ENCODE measurements around the gene DNAJC8. TPM values are rescaled to one million over a fixed set of nuclear protein-coding genes. Genes with fewer than 3 reads are reported as not detected.

The DNAJC8 gene
- total and polyA plus RNA-seq, 2 donors from 2014 or later = 71.7 to 110 TPM

DNA sequence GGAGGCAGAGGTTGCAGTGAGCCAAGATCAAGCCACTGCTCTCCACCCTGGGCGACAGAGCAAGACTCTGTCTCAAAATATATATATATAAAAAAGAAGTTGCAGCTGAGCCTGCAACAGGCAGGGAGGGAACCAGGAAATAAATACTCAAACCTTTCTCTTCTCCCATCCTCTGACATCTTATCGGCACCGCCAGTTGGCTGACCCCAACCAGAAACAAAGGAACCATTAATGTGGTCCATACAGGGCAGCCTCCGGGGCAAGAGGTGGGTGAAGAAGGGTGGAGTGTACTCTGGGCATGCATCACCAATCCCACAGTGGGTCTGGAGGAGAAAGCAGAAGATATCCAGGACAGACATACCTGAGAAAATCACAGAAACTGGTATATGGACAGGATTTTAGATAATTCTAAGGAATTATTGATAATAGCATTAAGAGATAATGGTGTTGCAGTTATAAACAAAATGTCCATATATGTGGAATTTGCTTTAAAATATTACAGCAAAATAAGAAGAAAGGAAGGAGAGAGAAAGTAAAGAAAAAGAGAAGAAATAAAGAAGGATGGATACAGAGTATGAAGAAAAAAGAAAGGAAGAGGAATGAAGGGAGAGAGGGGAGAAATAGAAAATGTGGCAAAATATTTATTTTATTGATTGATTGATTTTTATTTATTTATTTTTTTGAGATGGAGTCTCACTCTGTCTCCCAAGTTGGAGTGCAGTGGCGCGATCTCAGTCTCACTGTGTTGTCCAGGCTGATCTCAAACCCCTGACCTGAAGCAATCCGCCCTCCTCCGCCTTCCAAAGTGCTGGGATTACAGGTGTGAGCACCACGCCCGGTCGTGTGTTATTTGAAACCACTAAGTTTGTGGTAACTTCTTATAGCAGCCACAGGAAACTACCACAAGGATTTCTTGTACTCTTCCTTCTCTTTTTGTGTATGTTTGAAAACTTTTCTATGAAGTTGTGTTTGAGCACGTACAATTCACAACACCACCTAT is 52.2 kb downstream of the DNAJC8 start:
- Histone ChIP-seq H3K27ac (ENCODE audit: low read depth in 2 of 2, low read length in 2 of 2) (no peak overlapping the region), H3K27me3 (ENCODE audit: control insufficient read depth, insufficient read depth, low read length) (no peaks in the 10 kb centered on the region), H3K36me3 (ENCODE audit: control insufficient read depth in 2 of 3, insufficient read depth in 3 of 3, low read length in 3 of 3) (no peaks in the 10 kb centered on the region), H3K9ac (ENCODE audit: low read length in 3 of 3) (no peak overlapping the region), H3K4me1 (ENCODE audit: control insufficient read depth in 2 of 3, insufficient read depth in 2 of 3, low read depth in 1 of 3, low read length in 3 of 3) (no peaks in the 10 kb centered on the region), H3K9me3 (ENCODE audit: control insufficient read depth in 2 of 3, insufficient read depth in 1 of 3, low read length in 3 of 3) (no peaks in the 10 kb centered on the region), H3K4me3 (ENCODE audit: low read length in 3 of 3) (no peak overlapping the region)
- no peak for DNase-seq
- no peak for FAIRE-seq
- intact Hi-C loops (cut with DNase I) = no loop called here
- TF ChIP-seq, protein P1, sequence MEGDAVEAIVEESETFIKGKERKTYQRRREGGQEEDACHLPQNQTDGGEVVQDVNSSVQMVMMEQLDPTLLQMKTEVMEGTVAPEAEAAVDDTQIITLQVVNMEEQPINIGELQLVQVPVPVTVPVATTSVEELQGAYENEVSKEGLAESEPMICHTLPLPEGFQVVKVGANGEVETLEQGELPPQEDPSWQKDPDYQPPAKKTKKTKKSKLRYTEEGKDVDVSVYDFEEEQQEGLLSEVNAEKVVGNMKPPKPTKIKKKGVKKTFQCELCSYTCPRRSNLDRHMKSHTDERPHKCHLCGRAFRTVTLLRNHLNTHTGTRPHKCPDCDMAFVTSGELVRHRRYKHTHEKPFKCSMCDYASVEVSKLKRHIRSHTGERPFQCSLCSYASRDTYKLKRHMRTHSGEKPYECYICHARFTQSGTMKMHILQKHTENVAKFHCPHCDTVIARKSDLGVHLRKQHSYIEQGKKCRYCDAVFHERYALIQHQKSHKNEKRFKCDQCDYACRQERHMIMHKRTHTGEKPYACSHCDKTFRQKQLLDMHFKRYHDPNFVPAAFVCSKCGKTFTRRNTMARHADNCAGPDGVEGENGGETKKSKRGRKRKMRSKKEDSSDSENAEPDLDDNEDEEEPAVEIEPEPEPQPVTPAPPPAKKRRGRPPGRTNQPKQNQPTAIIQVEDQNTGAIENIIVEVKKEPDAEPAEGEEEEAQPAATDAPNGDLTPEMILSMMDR (IDR thresholded peaks at IDR 0.05; ENCODE audit: borderline replicate concordance, extremely low read depth, insufficient read depth) = no peak

DNA sequence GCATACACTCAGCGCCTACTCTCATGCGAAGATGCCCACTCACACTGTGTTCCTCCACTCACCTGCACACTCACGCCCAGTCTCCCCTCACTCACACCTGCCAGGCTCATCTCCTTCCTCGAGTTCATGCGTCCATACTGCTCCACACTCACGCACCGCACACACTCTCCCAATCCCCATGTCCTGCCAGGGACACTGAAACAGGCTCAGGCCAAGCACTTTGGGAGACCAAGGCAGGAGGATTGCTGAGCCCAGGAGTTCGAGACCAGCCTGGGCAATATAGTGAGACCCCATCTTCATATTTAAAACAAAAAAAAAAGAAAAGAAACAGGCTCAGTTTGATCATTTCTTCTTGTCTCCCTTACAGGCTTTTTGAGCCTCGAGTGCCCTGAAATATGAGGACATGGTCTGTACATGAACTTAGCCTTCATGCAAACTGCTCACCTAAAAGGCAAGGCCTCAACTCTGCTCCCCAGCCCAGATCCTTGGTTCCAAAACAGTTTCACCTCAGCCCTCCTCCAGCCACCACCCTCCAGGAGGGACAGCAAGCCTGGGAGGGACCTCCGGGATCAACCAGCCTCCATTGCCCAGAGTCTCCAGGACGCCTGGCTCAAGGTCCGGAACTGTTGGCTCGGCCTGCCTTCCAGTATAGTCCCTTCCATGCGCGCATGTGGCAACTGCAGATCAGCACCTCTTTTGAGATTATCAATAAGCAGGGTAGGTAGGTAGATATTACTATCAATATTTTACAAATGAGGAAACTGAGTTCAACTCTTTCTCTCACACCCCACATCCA is 53.9 kb downstream of the DNAJC8 start:
- FAIRE-seq (no peak), DNase-seq (no peak)
- intact Hi-C loops (cut with DNase I) = no loop called here
- no peak overlapping the region for H3K4me3 ChIP-seq (ENCODE audit: low read length in 3 of 3)
- no peaks in the 10 kb centered on the region for H3K36me3 ChIP-seq (ENCODE audit: control insufficient read depth in 2 of 3, insufficient read depth in 3 of 3, low read length in 3 of 3)
- H3K27me3 ChIP-seq (ENCODE audit: control insufficient read depth, insufficient read depth, low read length) = no peaks in the 10 kb centered on the region
- TF ChIP-seq, protein P1 (IDR thresholded peaks at IDR 0.05; ENCODE audit: borderline replicate concordance, extremely low read depth, insufficient read depth) = no peak
- H3K4me1 ChIP-seq (ENCODE audit: control insufficient read depth in 2 of 3, insufficient read depth in 2 of 3, low read depth in 1 of 3, low read length in 3 of 3) = no peaks in the 10 kb centered on the region
- no peak overlapping the region for H3K27ac ChIP-seq (ENCODE audit: low read depth in 2 of 2, low read length in 2 of 2)
- H3K9ac ChIP-seq (ENCODE audit: low read length in 3 of 3) = no peak overlapping the region
- H3K9me3 ChIP-seq (ENCODE audit: control insufficient read depth in 2 of 3, insufficient read depth in 1 of 3, low read length in 3 of 3) = no peaks in the 10 kb centered on the region

DNA sequence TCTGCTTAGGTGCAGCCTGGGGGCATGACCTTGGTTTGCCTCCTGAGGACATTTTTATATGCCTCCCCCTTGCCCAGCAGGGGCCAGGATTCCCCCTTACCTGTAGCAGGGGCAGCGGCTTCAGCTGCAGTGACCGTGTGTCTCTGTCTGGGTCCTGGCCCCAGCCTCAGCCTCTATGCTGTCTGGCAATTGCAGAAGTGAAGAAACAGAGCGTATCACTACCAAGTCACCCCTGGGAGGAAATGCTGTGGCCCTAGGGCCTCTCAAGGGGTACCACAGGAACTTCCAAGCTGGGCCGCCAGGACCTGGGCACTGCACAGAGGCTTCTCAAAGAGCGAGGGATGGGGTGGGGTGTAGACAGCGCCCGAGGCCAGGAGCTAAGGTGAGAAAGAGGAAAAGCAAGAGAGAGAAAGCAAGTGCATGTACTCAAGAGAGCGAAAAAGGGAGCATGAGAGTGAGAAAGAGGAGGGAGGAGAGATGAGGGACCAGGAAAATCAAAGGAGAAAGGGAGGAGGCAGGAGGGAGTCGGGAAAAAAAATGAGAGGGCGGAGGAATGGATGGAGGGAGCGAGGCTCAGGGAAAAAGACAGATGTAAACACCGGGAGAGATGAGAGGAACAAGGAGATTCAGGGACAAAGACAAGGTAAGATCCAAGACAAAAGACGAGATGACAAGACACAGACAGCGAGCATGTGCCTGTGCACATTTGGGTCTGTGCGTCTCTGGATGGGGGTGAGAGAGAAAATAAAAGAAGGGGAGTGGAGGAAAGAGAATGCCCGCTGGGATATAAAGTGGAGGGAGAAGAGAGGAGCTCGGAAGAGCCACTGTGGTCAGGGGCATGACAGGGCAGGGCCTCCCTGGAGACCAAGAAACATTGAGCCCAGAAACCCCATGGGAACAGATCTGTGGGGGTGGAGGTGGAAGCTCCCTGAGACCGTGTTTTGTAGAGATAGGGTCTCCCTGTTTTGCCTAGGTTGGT is 56.0 kb downstream of the DNAJC8 start, which contains the start of gene PTAFR:
Gene PTAFR (minus strand): TSS at position 199 of the 979 bp plus-strand sequence. CDS start 25,669 bp downstream, outside the sequence.
- Histone ChIP-seq H3K4me3 (ENCODE audit: low read length in 3 of 3) (no peak within 1 kb of the TSS), H3K27ac (ENCODE audit: low read depth in 2 of 2, low read length in 2 of 2) (no peak within 1 kb of the TSS), H3K9me3 (ENCODE audit: control insufficient read depth in 2 of 3, insufficient read depth in 1 of 3, low read length in 3 of 3) (no peaks in the 10 kb centered on the region), H3K36me3 (ENCODE audit: control insufficient read depth in 2 of 3, insufficient read depth in 3 of 3, low read length in 3 of 3) (no peaks in the 10 kb centered on the region), H3K4me1 (ENCODE audit: control insufficient read depth in 2 of 3, insufficient read depth in 2 of 3, low read depth in 1 of 3, low read length in 3 of 3) (no peaks in the 10 kb centered on the region), H3K9ac (ENCODE audit: low read length in 3 of 3) (no peak within 1 kb of the TSS), H3K27me3 (ENCODE audit: control insufficient read depth, insufficient read depth, low read length) (no peaks in the 10 kb centered on the region)
- intact Hi-C loops (cut with DNase I) = no loop called here
- TF ChIP-seq, protein P1 (IDR thresholded peaks at IDR 0.05; ENCODE audit: borderline replicate concordance, extremely low read depth, insufficient read depth) = no peak
- no peak for DNase-seq
- FAIRE-seq = no peak

All from kidney (tissue), 14 donors.